Left cardiac atrium (tissue), 4 donors: ENCODE data around the gene DNM1. TPM values are rescaled to one million over a fixed set of nuclear protein-coding genes. Genes with fewer than 3 reads are reported as not detected.
"Not testable (repeated sequence)": the region's sequence is repeated elsewhere in the genome, so short reads cannot be mapped to it uniquely, and the experiment has no call there.

Source experiments
- ATAC-seq, 2 donors: fragments of 200-7000 bp; cut with Tn5 transposase; one replicate each; pipeline ENCODE4 v1.9.1; 2020; ENCODE audit warnings: mild to moderate bottlenecking in 2 of 2, moderate library complexity in 2 of 2
- DNase-seq: peaks from one replicate; pipeline ENCODE4 v3.0.0-alpha.2; 2020
- intact Hi-C, 2 donors: fragments of 100-400 bp; cut with DNase I; formaldehyde crosslinking; loops; one replicate each; pipeline versions ENCODE4 v1.14.1 to v1.15.1; 2022 to 2023
- total RNA-seq, 2 donors: library from RNA; stranded (reverse); fragmentation: NEBNext Ultra II Directional; extraction: Animal tissue kit (Norgen Biotek cat#: 25700); gene quantifications; one replicate each; pipeline ENCODE4 v1.2.1, GENCODE V29; 2021
- donor health status: DM: no; HTN: yes; CAD: no.
- donor health status: DM: no; HTN: yes; CAD: no; lungs with severe emphysema.
- donor health status: DM: yes; HTN: yes; CAD: no.
- donor health status: Dilated cardiomyopathy.

Gene DNM1
- total RNA-seq, 2 donors from 2014 or later: 11.3 to 14.0 TPM

GRCh38 chr9:128257907-128258306 lies 54.7 kb downstream of the DNM1 start:
- ATAC-seq (no peak), DNase-seq (no peak)
- intact Hi-C loops: no loop called here

- ATAC-seq: no peak
- intact Hi-C loops: no loop called here
- DNase-seq: no peak
Measured at GRCh38 chr9:128258326-128258725, 55.1 kb downstream of the DNM1 start.

DNA sequence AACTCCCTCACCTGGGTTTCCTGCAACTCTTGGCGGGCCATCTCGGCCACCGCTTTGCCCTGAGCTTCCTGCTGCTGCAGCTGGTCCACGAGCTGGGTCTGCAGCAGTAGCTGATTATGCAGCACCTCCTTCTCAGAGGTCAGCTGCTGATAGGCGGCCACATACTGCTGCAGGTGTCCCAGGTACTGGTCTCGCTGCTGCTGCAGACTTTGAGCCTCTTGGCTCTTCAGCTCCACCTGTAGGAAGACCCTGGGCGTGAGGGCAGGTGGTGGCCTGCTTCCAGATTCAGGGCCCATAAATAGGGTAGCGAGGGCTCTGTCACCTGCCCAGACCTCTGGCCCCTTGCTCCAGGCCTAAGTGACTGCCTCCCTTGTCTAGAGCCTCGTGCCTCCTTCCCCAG lies 56.0 kb downstream of the DNM1 start:
- intact Hi-C loops: no loop called here
- no peak for ATAC-seq

GRCh38 chr9:128260340-128260739 lies 57.2 kb downstream of the DNM1 start:
- DNase-seq (no peak), ATAC-seq (no peak)
- intact Hi-C loops: no loop called here

More for the DNA sequence above, 56.0 kb downstream of the DNM1 start:
- no peak for DNase-seq

GRCh38 chr9:128262687-128263086 lies 59.5 kb downstream of the DNM1 start:
- intact Hi-C loops: no loop called here
- no peak for ATAC-seq

GRCh38 chr9:128265348-128265847 lies 62.2 kb downstream of the DNM1 start:
- no peak for DNase-seq
- intact Hi-C loops: no loop called here
- ATAC-seq: peak; percentile 41 to 60

More at GRCh38 chr9:128262687-128263086, 59.5 kb downstream of the DNM1 start:
- DNase-seq: no peak

- intact Hi-C loops: no loop called here
- ATAC-seq (no peak), DNase-seq (no peak)
Measured at GRCh38 chr9:128266868-128267590, 63.9 kb downstream of the DNM1 start.

DNA sequence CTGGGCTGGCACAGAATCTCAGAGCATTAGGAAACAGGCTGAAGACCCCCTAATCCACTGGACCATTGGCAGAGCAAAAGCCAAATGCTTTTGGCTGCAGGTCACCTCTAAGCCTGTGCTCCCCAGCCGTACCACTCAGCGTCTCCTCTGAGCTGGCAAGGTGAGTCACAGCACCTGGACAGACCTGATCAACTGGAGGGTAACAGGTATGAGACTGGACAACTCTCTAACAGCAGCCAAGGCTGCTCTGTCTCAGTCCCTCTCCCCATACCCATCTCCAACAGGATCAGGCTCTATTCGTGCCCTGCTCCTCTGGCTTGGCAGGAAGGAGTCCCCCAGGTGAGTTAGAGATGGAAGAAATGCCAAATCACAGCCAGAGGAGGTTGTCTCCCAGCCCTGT lies 67.9 kb downstream of the DNM1 start:
- intact Hi-C loops: no loop called here
- no peak for DNase-seq

DNA sequence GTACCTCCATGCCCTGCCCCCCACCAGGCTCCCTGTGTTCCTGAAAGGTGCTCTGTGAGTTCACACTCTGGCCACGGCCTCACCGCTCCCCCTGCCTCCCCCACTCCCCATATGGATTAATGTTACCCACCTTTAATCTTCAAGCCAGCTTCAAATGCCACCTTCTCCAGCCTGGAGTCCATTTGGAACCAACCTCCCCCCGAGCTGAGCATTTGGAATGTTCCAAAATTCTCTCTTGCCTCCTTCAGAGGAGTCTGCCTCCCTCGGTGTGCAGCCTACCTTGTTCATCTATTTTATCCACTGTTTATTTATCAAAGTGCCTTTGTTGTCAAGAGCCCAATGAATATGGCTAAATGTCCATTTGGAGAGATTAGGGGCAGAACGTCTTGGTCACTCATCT lies 68.3 kb downstream of the DNM1 start:
- DNase-seq: no peak
- no peak for ATAC-seq
- intact Hi-C loops: no loop called here

More for the DNA sequence above, 67.9 kb downstream of the DNM1 start:
- no peak for ATAC-seq

GRCh38 chr9:128274245-128274644 lies 71.1 kb downstream of the DNM1 start:
- DNase-seq: no peak

GRCh38 chr9:128275198-128276007 lies 72.2 kb downstream of the DNM1 start, which contains the start of gene GOLGA2:
Gene GOLGA2, minus strand, starts transcription at chr9:128276007. Its CDS starts 31 bp downstream, at chr9:128275976.
- DNase-seq (peak; percentile 65), ATAC-seq (peak; percentile 60 to 78)
- intact Hi-C loops: loop anchor here in 1 of 2 donors (5.0 kb wide), 1 partner anchor 47 kb away; the partner anchor contains the start of genes COQ4 and TRUB2

More at GRCh38 chr9:128274245-128274644, 71.1 kb downstream of the DNM1 start:
- intact Hi-C loops: no loop called here
- no peak for ATAC-seq

GRCh38 chr9:128276008-128276573 lies 72.9 kb downstream of the DNM1 start, which contains the start of gene SWI5:
Gene SWI5, plus strand, starts transcription at chr9:128276276.
- intact Hi-C loops: loop anchor here in 1 of 2 donors (5.0 kb wide), 1 partner anchor 46 kb away; the partner anchor contains the start of genes COQ4 and TRUB2
- peak; percentile 100 for DNase-seq
- peak; percentile 95 to 98 for ATAC-seq

DNA sequence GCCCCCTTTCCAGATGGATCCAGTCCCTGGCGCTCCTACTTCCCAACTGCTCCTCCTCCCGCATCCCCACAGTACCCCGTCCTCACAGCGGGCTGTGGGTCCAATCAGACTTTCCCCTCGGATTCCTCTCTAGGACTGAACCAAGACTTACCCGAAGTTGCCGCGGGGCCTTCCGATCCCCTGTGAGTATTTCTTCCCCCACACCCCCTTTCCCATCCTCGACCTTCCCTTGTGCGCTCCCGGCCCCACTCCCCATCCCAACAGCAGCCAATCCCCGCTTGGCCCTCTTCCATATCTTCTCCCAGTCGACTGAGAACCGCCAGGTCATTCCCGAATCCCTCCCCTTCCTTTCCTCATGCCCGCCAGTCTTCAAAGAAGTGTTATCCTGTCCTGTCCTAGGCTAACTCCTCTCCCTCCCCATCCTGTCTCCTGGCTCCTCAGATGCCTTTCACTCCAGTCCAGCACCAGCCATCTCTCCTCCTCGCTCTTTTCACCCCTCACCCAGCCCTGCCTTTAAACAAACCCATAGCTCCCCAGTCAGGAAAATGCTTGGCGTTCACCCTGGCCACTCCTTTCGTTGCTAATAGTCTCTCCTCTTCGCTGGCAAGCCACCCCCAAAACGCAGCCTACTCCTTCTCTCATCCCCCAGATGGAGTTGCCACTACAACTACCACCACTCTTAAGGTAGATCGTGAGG lies 73.5 kb downstream of the DNM1 start:
- peak; percentile 46 for DNase-seq
- intact Hi-C loops: loop anchor here in 1 of 2 donors (5.0 kb wide), 1 partner anchor 46 kb away; the partner anchor contains the start of genes COQ4 and TRUB2

GRCh38 chr9:128279088-128280073 lies 76.2 kb downstream of the DNM1 start:
- intact Hi-C loops: loop anchor here in 1 of 2 donors (5.0 kb wide), 1 partner anchor 43 kb away; the partner anchor contains the start of genes COQ4 and TRUB2
- DNase-seq: peak; percentile 58
- ATAC-seq: not testable (repeated sequence)

More for the DNA sequence above, 73.5 kb downstream of the DNM1 start:
- ATAC-seq: peak; percentile 21 to 41

DNA sequence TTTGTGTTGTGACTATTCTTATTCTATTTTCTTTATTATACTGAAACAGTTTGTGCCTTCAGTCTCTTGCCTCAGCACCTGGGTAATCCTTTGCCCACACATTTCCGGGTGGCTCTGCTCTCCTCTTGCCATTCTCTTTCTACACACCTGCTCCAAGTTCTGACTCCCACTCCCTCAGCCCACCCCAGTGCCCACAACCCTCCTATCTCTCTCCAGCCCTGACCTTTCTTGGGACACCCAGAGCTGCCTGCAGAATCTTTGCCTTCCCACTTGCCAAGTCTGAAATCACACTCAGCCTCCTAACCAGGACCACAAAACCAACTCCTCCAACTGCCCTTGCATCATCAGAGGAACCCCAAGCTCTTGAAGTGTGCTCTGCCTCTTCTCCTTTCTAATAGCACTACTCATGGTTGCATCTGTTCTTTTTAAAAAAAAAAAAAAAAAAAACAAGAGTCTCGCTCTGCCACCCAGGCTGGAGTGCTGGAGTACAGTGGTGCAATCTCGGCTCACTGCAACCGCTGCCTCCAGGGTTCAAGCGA lies 77.0 kb downstream of the DNM1 start:
- DNase-seq: no peak
- intact Hi-C loops: no loop called here
- ATAC-seq: no peak

DNA sequence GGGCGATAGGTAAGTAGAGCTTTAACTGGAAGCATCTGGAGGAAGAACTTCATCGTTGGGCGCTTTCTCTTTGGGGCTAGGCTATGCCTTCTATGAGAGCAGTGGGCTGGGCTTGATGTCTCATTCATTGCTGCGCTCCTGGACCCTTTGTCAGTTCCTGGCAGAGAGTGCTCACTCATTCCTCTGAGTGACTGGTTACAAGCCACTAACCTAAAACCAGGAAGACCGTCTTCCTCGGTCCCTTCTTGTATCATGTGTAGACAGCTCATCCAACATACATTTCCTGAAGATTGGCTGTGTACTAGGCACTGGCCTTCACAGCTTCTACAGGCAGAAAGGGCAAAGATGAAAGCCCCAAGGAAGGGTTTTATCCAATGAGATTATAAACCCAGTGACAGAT lies 79.3 kb downstream of the DNM1 start:
- DNase-seq (no peak), ATAC-seq (no peak)
- intact Hi-C loops: no loop called here
